Esophagus muscularis mucosa (tissue), 3 donors: Measurements from ENCODE around the gene ADGRG6.

Source experiments
- CTCF ChIP-seq, 3 experiments: fragments of 200-600 bp in 2 of 3; fragments of 450-650 bp in 1 of 3; sonication (generic) in 2 of 3; IDR thresholded peaks; one replicate each; pipeline ENCODE4 v1.5.1; 2017 to 2019; ENCODE audit warnings: antibody characterized with exemption in 3 of 3, mild to moderate bottlenecking in 2 of 3, moderate library complexity in 1 of 3
- POLR2AphosphoS5 ChIP-seq, 2 donors: sonication (generic); formaldehyde crosslinking; IDR thresholded peaks; one replicate each; pipeline ENCODE4 v1.6.1; 2017; ENCODE audit warnings: antibody characterized with exemption in 2 of 2

GRCh38 chr6:142279350-142280180 is 22.2 kb upstream of the ADGRG6 start:
- TF ChIP-seq CTCF (IDR thresholded peaks at IDR 0.05) = no peak
- TF ChIP-seq POLR2AphosphoS5 (IDR thresholded peaks at IDR 0.05) = no peak
